GM21528 (cell line): ENCODE data around the gene ARHGAP21.
"Not testable (repeated sequence)": the region's sequence is repeated elsewhere in the genome, so short reads cannot be mapped to it uniquely, and the experiment has no call there.

Experiments
- ATAC-seq: cut with Tn5 transposase; IDR thresholded peaks from one replicate; pipeline ENCODE4 v1.9.1; 2021; ENCODE audit warnings: mild to moderate bottlenecking, moderate library complexity; ENCODE audit not compliant: unreplicated experiment, low FRiP score

Gene ARHGAP21

DNA sequence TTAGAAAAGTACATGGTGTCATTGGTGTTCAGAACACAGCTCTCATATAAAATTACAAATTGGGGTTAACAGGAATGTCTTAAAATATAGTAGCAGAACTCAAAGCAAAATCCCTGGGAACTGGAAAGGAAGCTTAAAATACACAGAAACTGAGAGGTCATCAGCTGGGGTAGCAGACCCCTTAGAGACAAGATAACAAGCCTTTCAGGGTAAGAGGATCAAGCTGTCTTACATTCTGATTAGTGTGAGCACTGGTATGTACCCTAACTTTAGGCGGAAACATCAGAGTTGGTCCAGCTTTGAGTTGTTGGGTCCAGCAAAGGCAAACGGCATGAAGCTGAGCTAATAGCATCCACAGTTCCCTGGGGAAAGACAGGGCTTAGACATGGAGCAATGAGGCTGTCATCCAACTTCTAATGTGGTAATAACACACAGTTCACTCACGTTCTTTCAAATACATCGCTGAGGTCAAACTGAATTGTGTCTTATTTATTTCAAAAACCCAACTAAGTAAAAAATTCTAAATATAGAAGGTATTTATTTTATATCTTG, 32.6 kb downstream of the ARHGAP21 start:
- no peak for ATAC-seq

- no peak for ATAC-seq
Measured at GRCh38 chr10:24685958-24686540, 37.6 kb downstream of the ARHGAP21 start.

GRCh38 chr10:24683554-24683953, 40.1 kb downstream of the ARHGAP21 start:
- no peak for ATAC-seq

- no peak for ATAC-seq
Measured at GRCh38 chr10:24681572-24682088, 42.1 kb downstream of the ARHGAP21 start.

DNA sequence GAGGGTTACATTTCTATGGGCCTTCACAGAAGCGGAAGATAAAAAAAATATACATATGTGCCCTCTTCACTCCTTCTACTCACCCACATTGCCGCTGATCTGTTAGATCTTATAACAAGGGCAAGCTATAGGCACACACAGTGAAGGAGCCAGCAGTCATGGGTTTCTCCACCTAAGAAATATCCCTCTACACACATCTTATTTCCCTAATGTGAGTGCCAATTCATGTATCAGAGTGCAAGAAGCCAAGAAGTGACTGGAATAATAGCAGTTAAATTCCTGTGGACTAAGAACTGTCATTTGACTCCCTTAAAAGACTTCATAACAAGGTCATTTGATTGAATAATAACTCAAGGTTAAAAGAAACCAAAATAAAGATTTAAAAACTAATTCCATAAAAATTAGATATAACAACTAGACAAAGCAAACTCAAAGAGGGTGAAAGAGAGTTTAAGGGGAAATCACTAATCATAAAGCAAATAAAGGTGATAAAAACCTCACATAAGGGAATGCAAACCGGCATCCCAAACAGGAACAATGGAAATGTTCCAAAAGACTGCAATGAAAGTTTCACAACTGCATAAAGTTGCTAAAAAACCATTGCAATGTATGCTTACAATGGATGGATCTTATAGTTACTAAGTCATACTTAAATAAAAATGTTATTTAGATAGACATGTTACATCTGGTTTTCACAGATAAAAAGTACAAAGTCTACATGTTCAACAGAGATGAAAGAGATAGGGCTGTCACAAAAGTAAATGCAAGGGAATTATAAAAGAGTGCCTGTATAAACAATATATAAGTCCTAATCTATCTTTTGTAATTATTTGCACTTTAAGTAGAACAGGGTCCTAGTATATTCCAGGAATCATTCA, 42.8 kb downstream of the ARHGAP21 start:
- no peak for ATAC-seq

- no peak for ATAC-seq
Measured at GRCh38 chr10:24678757-24679156, 44.9 kb downstream of the ARHGAP21 start.

- no peak for ATAC-seq
Measured at GRCh38 chr10:24674892-24675632, 48.6 kb downstream of the ARHGAP21 start.

DNA sequence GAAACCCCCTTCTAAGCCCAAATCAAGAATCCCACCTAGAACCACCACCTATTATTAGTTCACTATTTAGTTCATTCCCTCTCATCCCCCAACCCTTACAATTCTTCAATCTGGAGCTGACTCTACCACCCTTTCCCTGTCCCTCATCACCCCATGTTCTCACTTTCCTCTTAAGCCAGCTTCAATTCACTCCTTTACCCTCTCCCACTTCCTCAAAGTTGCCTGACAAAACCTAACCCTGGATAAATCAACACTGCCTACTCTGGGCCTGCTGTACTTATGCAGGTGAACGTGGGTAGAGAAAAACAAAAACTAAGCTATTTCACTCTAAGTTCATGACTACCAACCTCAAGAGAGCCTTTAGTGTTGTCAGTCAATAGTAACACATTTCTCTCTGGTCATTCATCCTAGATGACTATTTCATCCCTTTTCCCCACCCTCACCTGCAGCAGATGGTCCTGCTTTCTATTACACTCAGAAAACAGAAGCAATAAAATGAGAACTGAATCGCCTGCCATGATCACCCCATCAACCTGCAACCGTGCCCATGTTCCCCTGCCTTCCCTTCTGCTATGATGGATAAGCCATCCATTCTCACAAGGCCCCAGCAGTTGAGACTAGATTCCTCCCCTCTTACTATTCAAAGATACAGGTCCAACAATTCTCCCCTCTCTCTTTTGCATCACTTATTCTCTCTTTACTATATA, 52.6 kb downstream of the ARHGAP21 start:
- no peak for ATAC-seq

DNA sequence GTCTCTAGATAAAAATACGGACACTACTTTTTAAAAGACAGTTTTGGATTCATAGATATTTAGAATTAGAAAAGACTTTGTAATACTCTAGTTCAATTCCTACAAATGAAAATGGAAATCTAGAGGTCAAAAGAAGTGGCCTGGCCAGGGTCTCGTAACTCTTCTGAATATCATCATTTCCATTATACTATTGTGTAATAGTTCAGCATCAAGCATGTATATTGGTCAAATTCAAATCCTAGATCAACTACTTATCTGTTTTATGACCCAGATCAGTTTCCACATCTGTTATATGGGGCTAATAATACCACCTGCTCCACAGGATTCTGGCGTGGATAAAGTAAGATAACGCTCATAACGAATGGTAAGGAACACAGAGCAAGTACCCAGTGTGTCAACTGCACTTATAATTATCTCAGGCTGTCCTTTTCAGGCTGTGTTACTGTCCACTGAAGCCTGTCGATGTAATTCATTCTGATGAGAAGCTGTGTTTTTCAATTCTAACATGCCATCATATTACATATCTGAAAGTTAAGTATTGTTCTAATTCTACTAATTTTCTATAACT, 54.3 kb downstream of the ARHGAP21 start:
- no peak for ATAC-seq

DNA sequence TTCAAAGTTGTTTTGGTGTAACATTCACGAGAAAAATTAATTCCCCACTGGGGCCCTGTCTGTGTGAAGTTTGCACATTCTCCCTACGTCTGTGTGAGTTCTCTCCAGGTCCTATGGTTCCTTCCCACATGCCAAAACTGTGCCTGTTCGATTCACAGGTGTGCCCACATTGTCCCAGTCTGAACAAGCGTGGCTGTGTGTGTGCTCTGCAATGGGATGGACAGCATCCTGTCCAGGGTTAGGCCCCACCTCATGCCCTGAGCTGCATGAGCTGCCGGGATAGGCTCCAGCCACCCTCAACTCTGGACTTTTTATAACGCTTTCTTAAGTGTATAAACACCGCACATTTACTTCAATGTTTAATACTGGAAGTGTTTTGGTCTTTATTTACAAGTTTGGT, 55.4 kb downstream of the ARHGAP21 start:
- ATAC-seq, result no peak

- no peak for ATAC-seq
Measured at GRCh38 chr10:24664991-24665390, 58.7 kb downstream of the ARHGAP21 start.

DNA sequence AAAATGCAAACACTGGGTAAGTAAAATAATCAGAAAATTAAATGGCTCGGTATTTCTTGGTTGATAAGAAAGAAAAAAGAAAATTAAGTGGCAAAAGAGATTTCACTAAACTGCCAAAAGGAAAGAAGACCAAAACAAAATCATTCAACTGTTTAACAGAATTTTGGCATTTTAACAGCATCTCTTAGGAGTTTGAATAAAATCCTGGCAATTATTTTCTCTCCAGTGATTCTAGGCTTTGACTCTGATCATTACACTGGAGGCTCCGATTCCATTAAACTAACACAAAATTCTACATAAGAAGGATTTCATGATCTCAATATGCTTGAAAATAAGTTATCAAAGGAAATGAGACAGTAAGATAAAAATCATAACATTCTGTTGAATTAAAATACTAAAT, 62.3 kb downstream of the ARHGAP21 start:
- no peak for ATAC-seq

DNA sequence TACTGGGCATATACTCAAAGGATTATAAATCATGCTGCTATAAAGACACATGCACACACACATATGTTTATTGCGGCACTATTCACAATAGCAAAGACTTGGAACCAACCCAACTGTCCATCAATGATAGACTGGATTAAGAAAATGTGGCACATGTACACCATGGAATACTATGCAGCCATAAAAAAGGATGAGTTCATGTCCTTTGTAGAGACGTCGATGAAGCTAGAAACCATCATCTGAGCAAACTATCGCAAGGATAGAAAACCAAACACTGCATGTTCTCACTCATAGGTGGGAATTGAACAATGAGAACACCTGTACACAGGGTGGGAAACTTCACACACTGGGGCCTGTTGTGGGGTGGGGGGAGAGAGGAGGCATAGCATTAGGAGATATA, 65.4 kb downstream of the ARHGAP21 start:
- not testable (repeated sequence) for ATAC-seq

DNA sequence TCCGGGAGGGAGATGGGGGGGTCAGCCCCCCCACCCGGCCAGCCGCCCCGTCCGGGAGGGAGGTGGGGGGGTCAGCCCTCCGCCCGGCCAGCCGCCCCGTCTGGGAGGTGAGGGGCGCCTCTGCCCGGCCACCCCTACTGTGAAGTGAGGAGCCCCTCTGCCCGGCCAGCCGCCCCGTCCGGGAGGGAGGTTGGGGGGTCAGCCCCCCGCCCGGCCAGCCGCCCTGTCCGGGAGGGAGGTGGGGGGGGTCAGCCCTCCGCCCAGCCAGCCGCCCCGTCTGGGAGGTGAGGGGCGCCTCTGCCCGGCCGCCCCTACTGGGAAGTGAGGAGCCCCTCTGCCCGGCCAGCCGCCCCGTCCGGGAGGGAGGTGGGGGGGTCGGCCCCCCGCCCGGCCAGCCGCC, 67.4 kb downstream of the ARHGAP21 start:
- not testable (repeated sequence) for ATAC-seq

GRCh38 chr10:24652381-24652957, 71.2 kb downstream of the ARHGAP21 start:
- ATAC-seq, result peak; percentile 91

DNA sequence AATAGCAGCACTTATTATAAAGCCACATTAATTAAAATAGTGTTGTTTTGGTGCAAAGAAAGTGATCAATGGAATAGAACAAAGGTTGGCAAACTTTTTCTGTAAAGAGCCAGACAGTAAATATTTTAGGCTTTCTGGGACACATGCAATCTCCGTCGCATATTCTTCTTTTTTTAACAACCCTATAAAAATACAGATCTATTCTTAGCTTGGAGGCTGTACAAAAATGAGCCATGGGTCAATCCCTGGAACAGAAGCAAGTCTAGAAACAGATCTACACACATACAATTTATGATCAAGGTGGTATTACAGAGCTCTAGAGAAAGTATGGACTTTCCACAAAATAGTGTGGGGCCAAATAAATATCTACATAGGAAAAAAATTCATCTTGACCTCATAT, 71.8 kb downstream of the ARHGAP21 start:
- peak; percentile 17 for ATAC-seq

GRCh38 chr10:24650669-24651391, 72.9 kb downstream of the ARHGAP21 start:
- ATAC-seq, result no peak

DNA sequence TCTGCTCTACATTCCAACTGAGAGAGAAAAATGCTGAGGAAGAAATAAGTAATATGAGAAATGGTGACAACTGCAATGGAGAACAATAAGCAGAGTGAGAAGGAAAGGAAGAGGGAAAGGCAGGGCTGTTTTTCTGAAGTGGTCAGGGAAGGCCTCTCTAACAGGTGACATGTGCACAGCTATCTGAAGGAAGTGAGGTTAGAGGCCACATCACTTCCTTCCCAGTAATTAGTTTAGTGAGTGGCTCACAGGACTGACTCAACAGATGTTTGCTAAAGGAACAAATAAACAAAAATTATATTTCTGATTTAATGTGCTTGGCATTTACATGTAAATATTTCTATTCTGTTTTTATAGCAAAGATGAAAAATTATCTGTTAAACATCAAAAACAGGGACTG, 77.9 kb downstream of the ARHGAP21 start:
- ATAC-seq, result no peak

GRCh38 chr10:24645022-24645421, 78.7 kb downstream of the ARHGAP21 start:
- no peak for ATAC-seq
